GM21515 (cell line): ENCODE measurements around the gene SMIM21.

Source experiments
- ATAC-seq: cut with Tn5 transposase; IDR thresholded peaks from one replicate; pipeline ENCODE4 v1.9.1; 2021; ENCODE audit not compliant: unreplicated experiment

SMIM21 gene

GRCh38 chr18:75427603-75428002 is at the start of gene SMIM21:
SMIM21 (minus strand) TSS chr18:75427703; CDS start chr18:75427563, 140 bp downstream.
- ATAC-seq, result no peak

- no peak for ATAC-seq
Measured at GRCh38 chr18:75475228-75475627, 47.7 kb upstream of the SMIM21 start.

- no peak for ATAC-seq
Measured at GRCh38 chr18:75474332-75474731, 46.8 kb upstream of the SMIM21 start.

- no peak for ATAC-seq
Measured at GRCh38 chr18:75473316-75473715, 45.8 kb upstream of the SMIM21 start.

GRCh38 chr18:75472906-75473305 is 45.4 kb upstream of the SMIM21 start:
- no peak for ATAC-seq

- no peak for ATAC-seq
Measured at GRCh38 chr18:75472396-75472795, 44.9 kb upstream of the SMIM21 start.

GRCh38 chr18:75471850-75472249 is 44.3 kb upstream of the SMIM21 start:
- ATAC-seq, result no peak

- ATAC-seq, result no peak
Measured at GRCh38 chr18:75467851-75468250, 40.3 kb upstream of the SMIM21 start.

- ATAC-seq, result no peak
Measured at GRCh38 chr18:75467281-75467795, 39.8 kb upstream of the SMIM21 start.

GRCh38 chr18:75464356-75464755 is 36.9 kb upstream of the SMIM21 start:
- no peak for ATAC-seq

- no peak for ATAC-seq
Measured at GRCh38 chr18:75462178-75462832, 34.8 kb upstream of the SMIM21 start.

GRCh38 chr18:75456199-75456631 is 28.7 kb upstream of the SMIM21 start:
- no peak for ATAC-seq

GRCh38 chr18:75455249-75456198 is 28.0 kb upstream of the SMIM21 start:
- no peak for ATAC-seq

- ATAC-seq, result no peak
Measured at GRCh38 chr18:75454022-75454795, 26.7 kb upstream of the SMIM21 start.

- no peak for ATAC-seq
Measured at GRCh38 chr18:75450906-75451305, 23.4 kb upstream of the SMIM21 start.

GRCh38 chr18:75441896-75442295 is 14.4 kb upstream of the SMIM21 start:
- ATAC-seq, result no peak

- ATAC-seq, result no peak
Measured at GRCh38 chr18:75439348-75439747, 11.8 kb upstream of the SMIM21 start.

GRCh38 chr18:75438891-75439290 is 11.4 kb upstream of the SMIM21 start:
- no peak for ATAC-seq

- ATAC-seq, result no peak
Measured at GRCh38 chr18:75437979-75438378, 10.5 kb upstream of the SMIM21 start.

GRCh38 chr18:75433098-75433497 is 5.6 kb upstream of the SMIM21 start:
- no peak for ATAC-seq

- ATAC-seq, result no peak
Measured at GRCh38 chr18:75429975-75430374, 2.5 kb upstream of the SMIM21 start.
